Measurements from ENCODE around the gene GPRASP3. TPM values are rescaled to one million over a fixed set of nuclear protein-coding genes. Genes with fewer than 3 reads are reported as not detected.

The GPRASP3 gene
- total RNA-seq (2022; extraction: Qiagen RNA extraction), result 2.9 to 3.8 TPM (median 3.5 TPM) in 5 replicates

GRCh38 chrX:102720237-102721168 is at the start of gene GPRASP3:
Gene GPRASP3, plus strand, starts transcription at chrX:102720743. Its CDS starts 28,253 bp downstream, at chrX:102748996.

DNA sequence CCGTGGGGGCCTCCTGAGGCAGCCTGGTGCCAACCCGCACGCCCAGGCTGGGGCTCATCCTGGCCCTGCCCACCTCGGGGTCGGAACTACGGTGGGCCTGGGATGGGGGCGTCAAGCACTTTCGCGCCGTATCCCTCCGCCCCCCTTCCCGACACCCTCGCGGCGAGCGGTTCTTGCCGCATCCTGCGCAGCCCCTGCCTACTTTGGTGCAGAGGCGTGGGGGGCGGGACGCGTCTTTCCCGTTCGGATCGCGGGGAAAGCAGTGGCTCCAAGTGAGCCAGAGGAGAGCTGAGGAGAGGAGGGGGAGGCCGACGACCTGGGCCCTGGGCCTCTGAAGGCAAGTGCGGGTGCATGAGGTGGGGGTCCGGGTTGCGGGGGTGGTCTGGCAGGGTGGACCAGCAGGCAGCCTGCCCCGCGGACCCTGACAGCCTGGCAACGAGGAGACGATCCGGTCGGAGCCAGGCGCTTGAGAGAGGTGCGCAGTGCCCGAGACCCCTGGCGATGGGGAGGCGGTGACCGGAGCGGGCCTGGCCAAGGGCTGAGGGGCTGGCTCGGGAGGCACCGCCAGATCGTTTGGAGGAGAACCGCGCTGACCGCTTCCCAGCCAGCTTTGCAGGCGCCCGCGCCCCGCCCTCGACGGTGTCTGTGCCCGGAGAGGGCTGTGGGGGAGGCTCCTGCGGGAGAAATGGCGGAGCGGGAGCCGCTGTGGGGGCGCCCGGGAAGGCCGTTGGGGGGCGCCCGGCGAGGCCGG is 8.2 kb upstream of the GPRASP3 start, which contains the start of gene GPRASP2:
TSS of gene GPRASP2 (plus strand) at position 233 of the 751 bp plus-strand sequence. CDS start 2,422 bp downstream, outside the sequence.

Other genes with a start within 250 kb of the GPRASP3 start
- gene TCP11X2, start 248.9 kb upstream of the GPRASP3 start, total RNA-seq (2022; extraction: Qiagen RNA extraction), result not detected in 5 replicates
- 0.34 to 1.6 TPM (median 0.55 TPM) in 5 replicates for gene TMSB15A, start 204.0 kb upstream of the GPRASP3 start, total RNA-seq (2022; extraction: Qiagen RNA extraction)
- 9.0 to 13.7 TPM (median 9.7 TPM) in 5 replicates for gene ARMCX5, start 121.2 kb upstream of the GPRASP3 start, total RNA-seq (2022; extraction: Qiagen RNA extraction)
- gene GPRASP1, start 69.3 kb upstream of the GPRASP3 start, total RNA-seq (2022; extraction: Qiagen RNA extraction), result 0.24 to 0.35 TPM (median 0.26 TPM) in 5 replicates
- gene GPRASP2, start 8.3 kb upstream of the GPRASP3 start, total RNA-seq (2022; extraction: Qiagen RNA extraction), result 4.3 to 6.2 TPM (median 5.5 TPM) in 5 replicates
- 0.14 to 0.18 TPM (median 0.15 TPM) in 3 of 5 replicates, not detected in the others for gene RAB40AL, start 216.5 kb downstream of the GPRASP3 start, total RNA-seq (2022; extraction: Qiagen RNA extraction)